HG03571 (cell line): ENCODE data around the gene HS3ST4.
"Not testable (repeated sequence)": the region's sequence is repeated elsewhere in the genome, so short reads cannot be mapped to it uniquely, and the experiment has no call there.

ENCODE experiments used
- ATAC-seq: cut with Tn5 transposase; IDR thresholded peaks from one replicate; pipeline ENCODE4 v1.9.1; 2021; ENCODE audit not compliant: unreplicated experiment

The HS3ST4 gene

GRCh38 chr16:25729188-25729915, 37.6 kb downstream of the HS3ST4 start:
- no peak for ATAC-seq

GRCh38 chr16:25730396-25730795, 38.6 kb downstream of the HS3ST4 start:
- no peak for ATAC-seq

- no peak for ATAC-seq
These were observed 42.9 kb downstream of the HS3ST4 start for GRCh38 chr16:25734430-25735385.

GRCh38 chr16:25735645-25736044, 43.9 kb downstream of the HS3ST4 start:
- ATAC-seq: no peak

- no peak for ATAC-seq
These were observed 55.5 kb downstream of the HS3ST4 start for GRCh38 chr16:25747160-25747758.

DNA sequence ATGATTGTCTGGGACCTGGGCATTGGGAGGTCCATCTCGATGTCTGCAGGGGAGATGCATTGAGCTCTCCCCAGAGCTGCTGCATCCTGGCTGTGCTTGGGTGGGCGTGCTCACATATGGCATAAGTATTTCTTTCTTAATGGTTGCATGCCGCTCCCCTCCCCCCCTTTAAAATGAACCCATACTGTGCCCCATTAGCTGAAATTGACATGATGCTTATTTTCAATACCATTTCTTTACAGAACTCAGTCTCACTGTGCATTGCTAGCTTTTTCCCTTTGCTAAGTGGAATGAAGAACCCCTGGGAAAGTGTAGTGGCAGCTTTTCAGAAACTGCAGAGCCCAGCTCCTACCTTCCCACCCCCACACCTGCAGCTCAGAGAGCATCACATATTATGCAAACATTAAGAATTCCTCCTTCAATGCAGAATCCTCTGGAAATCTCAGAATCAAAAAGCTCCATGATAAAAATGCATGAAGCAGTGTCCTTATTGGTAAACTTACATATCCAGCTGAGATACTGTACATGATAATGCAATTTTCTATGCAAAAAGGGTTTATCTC, 56.4 kb downstream of the HS3ST4 start:
- no peak for ATAC-seq

DNA sequence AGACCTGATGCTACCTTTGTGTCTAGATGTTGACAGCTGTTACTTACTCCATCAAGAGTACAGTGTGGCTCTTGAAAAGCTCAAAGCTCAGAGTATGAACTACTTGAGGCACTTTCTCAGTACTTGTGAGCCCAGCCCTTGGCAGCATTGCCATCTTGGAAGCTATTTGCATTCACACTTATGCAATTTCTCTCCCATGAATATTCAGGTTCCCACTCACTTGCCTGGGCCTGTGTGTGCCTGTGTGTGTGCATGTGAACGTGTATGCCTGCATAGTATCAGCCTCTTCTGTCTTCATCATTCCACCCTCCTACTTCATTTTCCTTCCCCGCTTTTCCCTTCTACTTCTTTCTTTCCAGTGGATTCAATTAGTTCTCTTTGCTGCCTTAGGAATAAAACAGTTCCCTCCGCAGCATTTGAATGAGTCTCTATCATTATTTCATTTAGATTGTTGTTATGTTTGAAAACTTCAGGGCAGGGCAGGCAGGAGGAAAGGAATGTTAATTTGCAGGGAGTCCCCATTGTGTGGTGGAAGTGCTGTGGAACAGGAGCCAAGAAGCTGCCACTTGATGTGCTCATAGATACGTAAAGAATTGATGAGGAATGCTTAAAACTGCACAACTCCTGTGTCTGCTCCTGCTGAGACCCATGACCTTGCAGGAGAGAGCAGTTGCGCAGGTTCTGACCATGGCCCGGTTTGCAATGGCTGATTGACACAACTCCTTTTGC, 58.9 kb downstream of the HS3ST4 start:
- no peak for ATAC-seq

GRCh38 chr16:25751230-25751835, 59.6 kb downstream of the HS3ST4 start:
- ATAC-seq: no peak

GRCh38 chr16:25764466-25764865, 72.7 kb downstream of the HS3ST4 start:
- ATAC-seq: no peak

GRCh38 chr16:25771216-25771615, 79.5 kb downstream of the HS3ST4 start:
- no peak for ATAC-seq

GRCh38 chr16:25771812-25772568, 80.2 kb downstream of the HS3ST4 start:
- ATAC-seq: no peak

DNA sequence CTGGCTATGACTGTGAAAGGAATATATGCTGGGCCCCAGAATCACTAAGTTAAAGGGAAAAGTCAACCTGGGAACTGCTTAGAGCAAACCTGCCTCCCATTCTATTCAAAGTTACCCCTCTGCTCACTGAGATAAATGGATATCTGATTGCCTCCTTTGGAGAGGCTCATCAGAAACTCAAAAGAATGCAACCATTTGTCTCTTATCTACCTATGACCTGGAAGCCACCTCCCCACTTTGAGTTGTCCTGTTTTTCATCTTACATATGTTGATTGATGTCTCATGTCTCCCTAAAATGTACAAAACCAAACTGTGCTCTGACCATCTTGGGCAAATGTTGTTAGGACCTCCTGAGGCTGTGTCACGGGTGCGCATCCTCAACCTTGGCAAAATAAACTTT, 84.5 kb downstream of the HS3ST4 start:
- not testable (repeated sequence) for ATAC-seq

- ATAC-seq: no peak
These were observed 91.5 kb downstream of the HS3ST4 start for GRCh38 chr16:25783226-25783625.

GRCh38 chr16:25785361-25785760, 93.6 kb downstream of the HS3ST4 start:
- ATAC-seq: no peak

GRCh38 chr16:25786748-25787147, 95.0 kb downstream of the HS3ST4 start:
- ATAC-seq: no peak

GRCh38 chr16:25788637-25789036, 96.9 kb downstream of the HS3ST4 start:
- ATAC-seq: no peak

- ATAC-seq: no peak
These were observed 104.5 kb downstream of the HS3ST4 start for GRCh38 chr16:25796239-25796638.

- ATAC-seq: no peak
These were observed 106.3 kb downstream of the HS3ST4 start for GRCh38 chr16:25798065-25798464.

DNA sequence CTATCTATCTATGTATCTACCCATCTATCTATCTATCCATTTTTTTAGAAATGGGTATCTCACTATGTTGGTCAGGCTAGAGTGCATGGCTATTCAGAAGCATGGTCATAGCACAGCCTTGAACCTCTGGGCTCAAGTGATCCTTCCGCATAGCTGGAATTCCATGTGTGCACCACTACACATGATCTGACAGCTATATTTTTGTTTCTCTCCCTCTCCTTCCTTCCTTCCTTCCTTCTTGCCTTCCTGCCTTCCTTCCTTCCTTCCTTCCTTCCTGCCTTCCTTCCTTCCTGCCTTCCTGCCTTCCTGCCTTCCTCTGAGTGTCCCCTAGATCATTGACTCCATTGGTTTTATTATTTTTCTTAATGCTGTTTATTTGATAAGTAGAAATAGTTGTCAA, 108.1 kb downstream of the HS3ST4 start:
- ATAC-seq: no peak

DNA sequence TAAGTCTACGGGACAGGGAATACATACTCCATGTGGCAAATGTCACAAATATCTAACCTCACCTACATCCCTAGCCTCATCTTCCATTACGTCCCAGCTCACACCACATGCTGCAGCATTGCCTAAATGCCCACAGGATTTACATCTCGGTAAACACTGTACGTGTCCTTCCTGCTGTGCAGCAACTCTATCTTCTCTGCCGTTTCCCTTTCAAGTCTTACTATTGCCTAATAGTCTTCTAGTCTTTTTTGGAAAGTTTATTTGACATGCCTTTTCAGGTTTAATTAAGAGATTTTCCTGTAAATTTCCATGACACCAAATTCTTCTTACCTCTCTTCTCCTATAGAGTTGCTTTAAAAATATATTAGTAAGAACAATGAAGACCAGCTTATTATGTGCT, 120.5 kb downstream of the HS3ST4 start:
- ATAC-seq: no peak
